ENCODE data around the gene CDCA5.

Gene CDCA5

GRCh38 chr11:65078786-65079342 is 5.0 kb downstream of the CDCA5 start:
- no peak for DNase-seq (ENCODE audit: low read depth)
- TF ChIP-seq CTCF (conservative IDR thresholded peaks at IDR 0.05; ENCODE audit: low read depth, low read length), result no peak
- H3K4me3 ChIP-seq (ENCODE audit: low read length), result no peak overlapping the region

GRCh38 chr11:65078151-65078550 is 5.7 kb downstream of the CDCA5 start:
- H3K4me3 ChIP-seq (ENCODE audit: low read length), result no peak overlapping the region
- TF ChIP-seq CTCF (conservative IDR thresholded peaks at IDR 0.05; ENCODE audit: low read depth, low read length), result peak; percentile 74
- no peak for DNase-seq (ENCODE audit: low read depth)

- peak; percentile 5 for TF ChIP-seq CTCF (conservative IDR thresholded peaks at IDR 0.05; ENCODE audit: low read depth, low read length)
- no peak overlapping the region for H3K4me3 ChIP-seq (ENCODE audit: low read length)
- DNase-seq (ENCODE audit: low read depth), result no peak
These were observed 6.4 kb downstream of the CDCA5 start for GRCh38 chr11:65077451-65077850.

GRCh38 chr11:65072631-65072966 is 11.2 kb downstream of the CDCA5 start:
- no peak overlapping the region for H3K4me3 ChIP-seq (ENCODE audit: low read length)
- DNase-seq (ENCODE audit: low read depth), result no peak
- TF ChIP-seq CTCF (conservative IDR thresholded peaks at IDR 0.05; ENCODE audit: low read depth, low read length), result no peak

- no peak for DNase-seq (ENCODE audit: low read depth)
- no peak for TF ChIP-seq CTCF (conservative IDR thresholded peaks at IDR 0.05; ENCODE audit: low read depth, low read length)
- H3K4me3 ChIP-seq (ENCODE audit: low read length), result no peak overlapping the region
These were observed 11.8 kb downstream of the CDCA5 start for GRCh38 chr11:65071907-65072630.

GRCh38 chr11:65069217-65069616 is 14.6 kb downstream of the CDCA5 start:
- no peak for DNase-seq (ENCODE audit: low read depth)
- no peak overlapping the region for H3K4me3 ChIP-seq (ENCODE audit: low read length)
- TF ChIP-seq CTCF (conservative IDR thresholded peaks at IDR 0.05; ENCODE audit: low read depth, low read length), result no peak

GRCh38 chr11:65067446-65067845 is 16.4 kb downstream of the CDCA5 start:
- no peak for TF ChIP-seq CTCF (conservative IDR thresholded peaks at IDR 0.05; ENCODE audit: low read depth, low read length)
- H3K4me3 ChIP-seq (ENCODE audit: low read length), result no peak overlapping the region
- no peak for DNase-seq (ENCODE audit: low read depth)
